ENCODE measurements around the gene JMJD1C.
"Not testable (repeated sequence)": the region's sequence is repeated elsewhere in the genome, so short reads cannot be mapped to it uniquely, and the experiment has no call there.

Gene JMJD1C

DNA sequence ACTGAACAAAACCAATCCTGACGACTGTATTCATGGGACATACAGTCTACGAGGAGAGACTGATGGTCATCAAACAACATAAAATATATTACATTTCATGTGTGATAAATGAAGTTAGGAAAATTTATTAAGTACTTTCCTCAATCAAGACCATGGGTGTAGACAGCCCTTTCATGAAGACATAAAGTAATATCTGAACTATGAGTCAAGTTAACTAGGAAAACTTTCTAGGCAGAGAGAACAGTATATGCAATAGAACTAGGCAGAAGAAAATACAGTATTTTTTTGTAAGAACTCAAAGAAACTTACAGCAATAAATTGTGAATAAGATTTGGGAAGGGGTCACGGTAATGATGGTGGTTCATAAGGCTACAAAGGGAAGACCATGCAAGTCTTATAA is 112.8 kb downstream of the JMJD1C start:
- Histone ChIP-seq H3K9me3 (ENCODE audit: control insufficient read depth, insufficient read depth, low read depth, low read length) (no peaks in the 10 kb centered on the region), H3K4me1 (ENCODE audit: control insufficient read depth, insufficient read depth, low read length) (no peaks in the 10 kb centered on the region), H3K27ac (ENCODE audit: low read depth, low read length) (no peak overlapping the region), H3K9ac (ENCODE audit: low read length) (no peak overlapping the region), H3K36me3 (ENCODE audit: control insufficient read depth, insufficient read depth, low read length) (no peaks in the 10 kb centered on the region), H3K4me3 (ENCODE audit: low read depth, low read length) (no peak overlapping the region), H3K27me3 (ENCODE audit: control insufficient read depth, insufficient read depth, low read length) (no peaks in the 10 kb centered on the region)

DNA sequence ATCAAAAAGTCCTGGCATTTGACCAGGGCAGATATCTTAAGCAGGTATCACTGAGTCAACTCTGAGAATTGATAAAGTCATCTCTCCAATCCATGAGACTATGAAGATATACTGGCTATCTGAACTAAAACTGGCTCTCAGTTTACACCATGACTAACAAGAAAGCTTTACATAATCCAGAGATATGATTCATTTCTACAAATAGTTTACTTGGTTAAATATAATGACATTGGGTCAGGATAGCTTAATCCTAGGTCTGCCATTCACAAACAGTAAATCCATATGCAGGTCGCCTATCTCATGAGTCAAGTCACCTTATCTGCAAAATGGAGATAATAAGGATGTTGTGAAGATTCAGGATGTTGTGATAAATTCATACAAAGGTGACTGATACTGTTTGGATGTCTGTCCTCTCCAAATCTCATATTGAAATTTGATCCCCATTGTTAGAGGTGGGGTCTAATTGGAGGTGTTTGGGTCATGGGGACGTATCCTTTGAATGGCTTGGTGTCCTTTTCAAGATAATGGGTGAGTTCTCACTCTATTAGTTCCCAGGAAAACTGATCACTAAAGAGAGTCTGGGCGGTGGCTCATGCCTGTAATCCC is 117.4 kb downstream of the JMJD1C start:
- H3K4me3 ChIP-seq (ENCODE audit: low read depth, low read length) = no peak overlapping the region
- H3K27ac ChIP-seq (ENCODE audit: low read depth, low read length) = no peak overlapping the region
- H3K9ac ChIP-seq (ENCODE audit: low read length) = no peak overlapping the region
- no peaks in the 10 kb centered on the region for H3K9me3 ChIP-seq (ENCODE audit: control insufficient read depth, insufficient read depth, low read depth, low read length)
- H3K4me1 ChIP-seq (ENCODE audit: control insufficient read depth, insufficient read depth, low read length) = no peaks in the 10 kb centered on the region
- no peaks in the 10 kb centered on the region for H3K27me3 ChIP-seq (ENCODE audit: control insufficient read depth, insufficient read depth, low read length)
- no peaks in the 10 kb centered on the region for H3K36me3 ChIP-seq (ENCODE audit: control insufficient read depth, insufficient read depth, low read length)

DNA sequence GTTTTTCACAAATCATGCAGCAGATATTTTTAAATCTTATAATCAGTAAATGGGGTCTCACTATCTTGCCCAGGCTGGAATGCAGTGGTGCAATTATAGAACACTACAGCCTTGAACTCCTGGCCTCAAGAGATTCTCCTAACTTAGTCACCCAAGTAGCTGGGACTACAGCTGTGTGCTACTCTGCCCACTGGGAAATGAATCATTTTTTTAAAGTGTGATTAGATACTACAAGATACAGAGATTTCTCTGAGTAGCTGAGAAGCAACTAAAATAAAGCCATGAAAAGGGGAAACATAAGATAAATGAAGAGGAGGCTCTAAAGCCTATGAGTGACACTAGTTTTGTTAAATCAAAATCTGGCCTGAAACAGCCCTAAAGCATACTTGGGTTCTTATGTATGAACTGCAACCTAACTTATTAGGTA is 119.7 kb downstream of the JMJD1C start:
- Histone ChIP-seq H3K4me1 (ENCODE audit: control insufficient read depth, insufficient read depth, low read length) (no peaks in the 10 kb centered on the region), H3K4me3 (ENCODE audit: low read depth, low read length) (no peak overlapping the region), H3K9ac (ENCODE audit: low read length) (no peak overlapping the region), H3K9me3 (ENCODE audit: control insufficient read depth, insufficient read depth, low read depth, low read length) (no peaks in the 10 kb centered on the region), H3K27ac (ENCODE audit: low read depth, low read length) (no peak overlapping the region), H3K27me3 (ENCODE audit: control insufficient read depth, insufficient read depth, low read length) (no peaks in the 10 kb centered on the region), H3K36me3 (ENCODE audit: control insufficient read depth, insufficient read depth, low read length) (no peaks in the 10 kb centered on the region; the same call in 1 of the 2 replicates)

DNA sequence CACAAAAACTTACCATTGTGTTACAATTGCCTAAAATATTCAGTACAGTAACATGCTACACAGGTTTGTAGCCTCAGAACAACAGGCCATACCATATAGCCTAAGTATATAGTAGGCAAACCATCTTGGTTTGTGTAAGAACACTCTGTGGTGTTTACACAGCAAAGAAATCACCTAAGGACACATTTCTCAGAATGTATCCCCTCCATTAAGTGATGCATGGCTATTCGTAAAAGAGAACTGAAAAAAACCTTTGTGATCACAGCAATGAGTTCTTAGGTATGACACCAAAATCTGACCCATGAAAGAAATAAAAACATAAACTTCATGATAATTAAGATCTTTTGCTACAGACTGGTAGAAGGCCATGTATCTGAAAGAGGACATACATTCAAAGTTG is 121.5 kb downstream of the JMJD1C start:
- H3K27ac ChIP-seq (ENCODE audit: low read depth, low read length) = no peak overlapping the region
- H3K4me3 ChIP-seq (ENCODE audit: low read depth, low read length) = no peak overlapping the region
- no peaks in the 10 kb centered on the region for H3K4me1 ChIP-seq (ENCODE audit: control insufficient read depth, insufficient read depth, low read length)
- H3K9ac ChIP-seq (ENCODE audit: low read length) = no peak overlapping the region
- peaks cover 3% of the 10 kb centered on the region for H3K36me3 ChIP-seq (ENCODE audit: control insufficient read depth, insufficient read depth, low read length)
- H3K27me3 ChIP-seq (ENCODE audit: control insufficient read depth, insufficient read depth, low read length) = no peaks in the 10 kb centered on the region
- no peaks in the 10 kb centered on the region for H3K9me3 ChIP-seq (ENCODE audit: control insufficient read depth, insufficient read depth, low read depth, low read length)

DNA sequence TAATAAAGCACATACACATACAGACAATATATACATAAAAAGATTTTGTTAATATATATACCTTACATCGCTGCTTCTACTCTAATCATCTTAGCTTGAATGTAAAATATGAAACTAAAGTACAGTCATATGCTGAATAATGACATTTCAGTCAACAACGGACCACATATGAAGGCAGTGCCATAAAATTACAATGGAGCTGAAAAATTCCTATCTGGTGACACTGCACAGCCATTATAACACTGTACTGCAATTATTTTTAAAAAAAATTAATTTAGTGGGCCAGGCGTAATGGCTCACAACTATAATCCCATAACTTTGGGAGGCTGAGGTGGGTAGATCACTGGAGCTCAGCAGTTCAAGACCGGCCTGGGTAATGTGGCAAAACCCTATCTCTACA is 122.3 kb downstream of the JMJD1C start:
- Histone ChIP-seq H3K27ac (ENCODE audit: low read depth, low read length) (no peak overlapping the region), H3K27me3 (ENCODE audit: control insufficient read depth, insufficient read depth, low read length) (no peaks in the 10 kb centered on the region), H3K4me3 (ENCODE audit: low read depth, low read length) (no peak overlapping the region), H3K36me3 (ENCODE audit: control insufficient read depth, insufficient read depth, low read length) (peaks cover 3% of the 10 kb centered on the region), H3K9ac (ENCODE audit: low read length) (no peak overlapping the region), H3K9me3 (ENCODE audit: control insufficient read depth, insufficient read depth, low read depth, low read length) (no peaks in the 10 kb centered on the region), H3K4me1 (ENCODE audit: control insufficient read depth, insufficient read depth, low read length) (no peaks in the 10 kb centered on the region)

DNA sequence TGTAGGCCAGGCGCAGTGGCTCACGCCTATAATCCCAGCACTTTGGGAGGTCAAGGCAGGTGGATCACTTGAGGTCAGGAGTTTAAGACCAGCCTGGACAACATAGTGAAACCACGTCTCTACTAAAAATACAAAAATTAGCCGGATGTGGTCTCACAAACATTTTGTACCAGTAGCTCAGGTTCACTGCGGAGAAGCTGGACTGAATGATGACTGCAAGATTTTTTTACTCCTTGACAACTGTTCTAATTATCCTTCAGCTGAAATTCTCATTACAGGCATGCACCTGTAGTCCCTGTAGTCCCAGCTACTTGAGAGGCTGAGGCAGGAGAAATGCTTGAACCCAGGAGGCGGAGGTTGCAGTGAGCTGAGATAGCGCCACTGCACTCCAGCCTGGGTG is 126.1 kb downstream of the JMJD1C start:
- not testable (repeated sequence) for H3K9me3 ChIP-seq (ENCODE audit: control insufficient read depth, insufficient read depth, low read depth, low read length); H3K36me3 ChIP-seq (ENCODE audit: control insufficient read depth, insufficient read depth, low read length); H3K9ac ChIP-seq (ENCODE audit: low read length); H3K4me1 ChIP-seq (ENCODE audit: control insufficient read depth, insufficient read depth, low read length); H3K27me3 ChIP-seq (ENCODE audit: control insufficient read depth, insufficient read depth, low read length); H3K4me3 ChIP-seq (ENCODE audit: low read depth, low read length); H3K27ac ChIP-seq (ENCODE audit: low read depth, low read length)

DNA sequence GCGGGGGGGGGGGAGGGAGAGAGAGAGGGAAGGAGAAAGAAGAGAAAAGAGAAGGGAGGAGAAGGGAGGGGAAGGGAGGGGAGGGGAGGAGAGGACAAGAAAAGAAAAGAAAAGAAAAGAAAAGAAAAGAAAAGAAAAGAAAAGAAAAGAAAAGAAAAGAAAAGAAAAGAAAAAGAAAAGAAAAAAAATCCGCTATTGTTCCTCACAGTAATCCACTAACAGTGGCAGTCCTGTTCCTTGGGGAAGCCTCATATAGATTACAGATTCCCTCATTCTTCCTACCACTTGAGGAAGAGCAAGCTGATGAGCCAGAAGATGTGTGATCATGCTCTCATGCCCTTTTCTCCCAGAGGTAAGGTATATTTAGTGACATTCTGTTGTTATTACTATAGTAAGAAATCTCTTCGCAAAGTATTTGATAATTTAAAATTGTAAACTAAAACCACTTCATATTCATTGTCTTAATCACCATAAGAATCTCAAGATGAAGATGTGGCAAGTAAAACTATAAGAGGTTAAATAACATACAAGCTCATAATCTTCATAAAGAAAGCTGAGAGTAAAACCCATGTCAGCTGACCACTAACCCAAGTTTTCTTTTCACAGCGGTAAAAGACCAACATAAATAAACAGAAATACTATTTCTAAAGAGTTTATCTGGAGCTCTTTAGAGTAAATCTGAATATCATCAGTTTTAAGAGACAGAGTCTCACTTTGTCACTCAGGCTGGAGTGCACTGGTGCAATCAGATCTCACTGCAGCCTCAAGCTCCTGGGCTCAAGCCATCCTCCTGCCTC is 128.1 kb downstream of the JMJD1C start:
- H3K9me3 ChIP-seq (ENCODE audit: control insufficient read depth, insufficient read depth, low read depth, low read length) = no peaks in the 10 kb centered on the region
- no peak overlapping the region for H3K9ac ChIP-seq (ENCODE audit: low read length)
- no peaks in the 10 kb centered on the region for H3K27me3 ChIP-seq (ENCODE audit: control insufficient read depth, insufficient read depth, low read length)
- no peak overlapping the region for H3K27ac ChIP-seq (ENCODE audit: low read depth, low read length)
- peaks cover 3% of the 10 kb centered on the region for H3K36me3 ChIP-seq (ENCODE audit: control insufficient read depth, insufficient read depth, low read length)
- no peaks in the 10 kb centered on the region for H3K4me1 ChIP-seq (ENCODE audit: control insufficient read depth, insufficient read depth, low read length)
- H3K4me3 ChIP-seq (ENCODE audit: low read depth, low read length) = no peak overlapping the region

DNA sequence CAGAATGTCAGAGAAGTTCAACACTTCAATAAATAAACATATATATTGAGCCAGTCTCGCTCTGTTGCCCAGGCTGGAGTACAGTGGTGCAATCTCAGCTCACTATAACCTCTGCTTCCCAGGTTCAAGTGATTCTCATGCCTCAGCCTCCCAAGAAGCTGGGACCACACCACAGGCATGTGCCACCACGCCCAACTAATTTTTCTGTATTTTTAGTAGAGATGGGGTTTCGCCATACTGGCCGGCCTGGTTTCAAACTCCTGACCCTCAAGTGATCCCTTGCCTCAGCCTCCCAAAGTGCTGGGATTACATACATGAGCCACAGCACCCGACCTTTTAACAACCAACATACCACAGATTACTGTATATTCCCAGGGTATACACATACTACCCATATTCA is 134.2 kb downstream of the JMJD1C start:
- H3K4me3 ChIP-seq (ENCODE audit: low read depth, low read length) = no peak overlapping the region
- H3K9me3 ChIP-seq (ENCODE audit: control insufficient read depth, insufficient read depth, low read depth, low read length) = no peaks in the 10 kb centered on the region
- no peaks in the 10 kb centered on the region for H3K4me1 ChIP-seq (ENCODE audit: control insufficient read depth, insufficient read depth, low read length)
- H3K27me3 ChIP-seq (ENCODE audit: control insufficient read depth, insufficient read depth, low read length) = no peaks in the 10 kb centered on the region
- no peak overlapping the region for H3K9ac ChIP-seq (ENCODE audit: low read length)
- no peak overlapping the region for H3K27ac ChIP-seq (ENCODE audit: low read depth, low read length)
- H3K36me3 ChIP-seq (ENCODE audit: control insufficient read depth, insufficient read depth, low read length) = no peaks in the 10 kb centered on the region

DNA sequence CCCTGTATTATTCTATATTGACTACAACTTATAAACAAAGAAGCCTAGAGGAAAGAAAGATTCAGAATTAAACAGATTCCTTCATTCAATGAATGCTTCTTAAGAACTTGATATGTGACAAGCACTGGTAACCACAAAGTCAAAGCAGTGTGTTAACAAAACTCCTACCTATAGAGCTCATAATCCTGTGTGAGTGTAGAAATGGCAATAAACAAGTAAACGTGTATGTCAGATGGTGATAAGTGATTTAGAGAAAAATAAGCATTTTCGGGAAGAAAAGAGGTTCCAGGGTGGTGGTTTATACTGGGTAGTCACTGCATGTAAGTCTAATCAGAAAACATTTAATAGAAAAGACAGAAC is 141.3 kb downstream of the JMJD1C start:
- no peaks in the 10 kb centered on the region for H3K27me3 ChIP-seq (ENCODE audit: control insufficient read depth, insufficient read depth, low read length)
- no peaks in the 10 kb centered on the region for H3K9me3 ChIP-seq (ENCODE audit: control insufficient read depth, insufficient read depth, low read depth, low read length)
- H3K36me3 ChIP-seq (ENCODE audit: control insufficient read depth, insufficient read depth, low read length) = no peaks in the 10 kb centered on the region
- H3K4me1 ChIP-seq (ENCODE audit: control insufficient read depth, insufficient read depth, low read length) = no peaks in the 10 kb centered on the region
- no peak overlapping the region for H3K9ac ChIP-seq (ENCODE audit: low read length)
- H3K27ac ChIP-seq (ENCODE audit: low read depth, low read length) = no peak overlapping the region
- H3K4me3 ChIP-seq (ENCODE audit: low read depth, low read length) = no peak overlapping the region

DNA sequence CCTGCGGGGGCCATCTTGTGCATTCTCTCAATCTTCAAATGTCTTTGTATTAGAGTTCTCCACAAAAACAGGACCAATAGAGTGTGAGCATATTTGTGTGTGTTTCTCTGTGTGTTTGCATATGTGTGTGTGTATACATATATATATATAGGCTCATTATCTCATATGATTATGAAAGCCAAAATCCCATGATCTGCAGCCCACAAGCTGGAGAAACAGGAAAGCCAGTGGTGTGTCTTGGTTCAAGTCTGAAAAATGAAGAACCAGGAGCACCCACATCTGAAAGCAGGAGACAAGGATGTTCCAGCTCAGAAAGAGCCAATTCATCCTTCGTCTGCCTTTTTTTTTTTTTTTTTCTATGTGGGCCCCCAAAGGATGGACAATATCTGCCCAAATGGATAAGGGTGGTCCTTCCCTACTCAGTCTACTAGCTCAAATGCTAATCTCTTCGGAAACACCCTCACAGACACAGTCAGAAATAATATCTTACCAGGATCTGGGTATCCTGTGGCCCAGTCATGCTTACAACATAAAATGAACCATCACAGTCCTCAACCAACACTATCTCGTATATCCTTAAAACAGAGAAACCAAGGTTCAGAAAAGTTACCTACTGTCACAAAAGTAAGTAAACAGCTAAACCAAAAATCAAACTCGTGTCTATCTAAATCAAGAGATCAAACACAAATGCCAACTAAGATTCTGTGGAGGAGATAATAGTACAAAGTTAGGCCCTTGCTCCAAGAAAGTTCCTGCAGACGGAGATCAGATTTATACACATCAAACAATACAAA is 141.9 kb downstream of the JMJD1C start:
- no peaks in the 10 kb centered on the region for H3K36me3 ChIP-seq (ENCODE audit: control insufficient read depth, insufficient read depth, low read length)
- H3K9ac ChIP-seq (ENCODE audit: low read length) = no peak overlapping the region
- H3K27me3 ChIP-seq (ENCODE audit: control insufficient read depth, insufficient read depth, low read length) = no peaks in the 10 kb centered on the region
- H3K9me3 ChIP-seq (ENCODE audit: control insufficient read depth, insufficient read depth, low read depth, low read length) = no peaks in the 10 kb centered on the region
- H3K27ac ChIP-seq (ENCODE audit: low read depth, low read length) = no peak overlapping the region
- no peaks in the 10 kb centered on the region for H3K4me1 ChIP-seq (ENCODE audit: control insufficient read depth, insufficient read depth, low read length)
- no peak overlapping the region for H3K4me3 ChIP-seq (ENCODE audit: low read depth, low read length)

DNA sequence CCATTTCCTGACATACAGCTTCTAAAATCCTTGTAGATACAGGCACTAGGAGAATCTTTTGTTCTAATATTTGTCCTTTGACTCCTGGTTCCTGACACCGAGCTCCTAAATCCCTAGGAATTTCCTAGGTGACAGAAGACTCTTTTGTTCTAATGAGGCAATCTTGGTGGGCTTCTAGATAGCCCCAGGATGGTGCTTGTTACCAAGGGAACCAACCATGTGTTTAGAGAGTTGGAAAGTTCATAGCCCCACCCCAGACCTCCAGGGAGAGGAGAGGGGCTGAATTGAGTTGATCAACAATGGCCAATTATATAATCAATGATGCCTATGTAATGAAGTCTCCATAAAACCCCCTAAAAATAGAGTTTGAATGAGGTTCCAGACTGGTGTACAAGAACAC is 145.1 kb downstream of the JMJD1C start:
- no peaks in the 10 kb centered on the region for H3K27me3 ChIP-seq (ENCODE audit: control insufficient read depth, insufficient read depth, low read length)
- no peak overlapping the region for H3K4me3 ChIP-seq (ENCODE audit: low read depth, low read length)
- H3K27ac ChIP-seq (ENCODE audit: low read depth, low read length) = no peak overlapping the region
- no peaks in the 10 kb centered on the region for H3K4me1 ChIP-seq (ENCODE audit: control insufficient read depth, insufficient read depth, low read length)
- H3K9me3 ChIP-seq (ENCODE audit: control insufficient read depth, insufficient read depth, low read depth, low read length) = no peaks in the 10 kb centered on the region
- no peaks in the 10 kb centered on the region for H3K36me3 ChIP-seq (ENCODE audit: control insufficient read depth, insufficient read depth, low read length)
- no peak overlapping the region for H3K9ac ChIP-seq (ENCODE audit: low read length)
